ENCODE measurements around the gene RAVER1.

The RAVER1 gene

DNA sequence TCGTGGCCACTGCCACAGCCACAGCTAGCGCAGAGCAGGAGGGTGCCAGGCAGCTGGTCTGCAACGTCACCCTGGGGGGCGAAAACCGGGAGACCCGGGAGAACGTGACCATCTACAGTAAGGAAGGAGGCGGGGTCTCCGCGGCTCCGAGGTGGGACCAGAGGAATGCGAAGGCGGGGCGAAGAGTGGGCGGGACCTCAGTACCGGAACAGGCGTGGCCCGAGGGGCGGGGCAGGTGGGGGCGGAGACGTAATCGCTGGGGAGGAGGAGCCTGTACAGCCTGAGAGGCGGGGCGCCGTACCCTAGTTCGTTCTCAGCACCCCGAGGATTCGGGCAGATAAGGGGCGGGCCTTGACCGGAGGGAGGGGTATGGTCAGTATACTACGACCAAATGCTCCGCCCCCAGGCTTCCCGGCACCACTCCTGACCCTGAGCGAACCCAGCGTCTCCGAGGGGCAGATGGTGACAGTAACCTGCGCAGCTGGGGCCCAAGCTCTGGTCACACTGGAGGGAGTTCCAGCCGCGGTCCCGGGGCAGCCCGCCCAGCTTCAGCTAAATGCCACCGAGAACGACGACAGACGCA lies 41.0 kb downstream of the RAVER1 start:
- Histone ChIP-seq H3K9me3 (ENCODE audit: insufficient read depth, low read length, severe bottlenecking) (no peaks in the 10 kb centered on the region), H3K27ac (ENCODE audit: low read length) (no peak overlapping the region), H3K9ac (ENCODE audit: low read depth, low read length) (no peak overlapping the region), H3K36me3 (ENCODE audit: insufficient read depth, low read length) (no peaks in the 10 kb centered on the region), H3K4me2 (ENCODE audit: insufficient read depth, low read length) (no peak overlapping the region), H4K20me1 (ENCODE audit: insufficient read depth, low read length) (no peaks in the 10 kb centered on the region), H3K79me2 (ENCODE audit: insufficient read depth, low read length) (no peaks in the 10 kb centered on the region), H2AFZ (ENCODE audit: low read depth, low read length) (no peak overlapping the region), H3K4me1 (ENCODE audit: insufficient read depth, low read length) (peaks cover 3% of the 10 kb centered on the region), H3K27me3 (ENCODE audit: insufficient read depth, low read length, poor library complexity) (no peaks in the 10 kb centered on the region), H3K4me3 (ENCODE audit: low read depth in 1 of 2, low read length in 2 of 2) (no peak overlapping the region)
- ATAC-seq (ENCODE audit: insufficient read depth, low read depth) (no peak), DNase-seq (no peak)
- TF ChIP-seq EZH2 (IDR thresholded peaks at IDR 0.05; ENCODE audit: borderline replicate concordance, low read depth, low read length, severe bottlenecking), result no peak

DNA sequence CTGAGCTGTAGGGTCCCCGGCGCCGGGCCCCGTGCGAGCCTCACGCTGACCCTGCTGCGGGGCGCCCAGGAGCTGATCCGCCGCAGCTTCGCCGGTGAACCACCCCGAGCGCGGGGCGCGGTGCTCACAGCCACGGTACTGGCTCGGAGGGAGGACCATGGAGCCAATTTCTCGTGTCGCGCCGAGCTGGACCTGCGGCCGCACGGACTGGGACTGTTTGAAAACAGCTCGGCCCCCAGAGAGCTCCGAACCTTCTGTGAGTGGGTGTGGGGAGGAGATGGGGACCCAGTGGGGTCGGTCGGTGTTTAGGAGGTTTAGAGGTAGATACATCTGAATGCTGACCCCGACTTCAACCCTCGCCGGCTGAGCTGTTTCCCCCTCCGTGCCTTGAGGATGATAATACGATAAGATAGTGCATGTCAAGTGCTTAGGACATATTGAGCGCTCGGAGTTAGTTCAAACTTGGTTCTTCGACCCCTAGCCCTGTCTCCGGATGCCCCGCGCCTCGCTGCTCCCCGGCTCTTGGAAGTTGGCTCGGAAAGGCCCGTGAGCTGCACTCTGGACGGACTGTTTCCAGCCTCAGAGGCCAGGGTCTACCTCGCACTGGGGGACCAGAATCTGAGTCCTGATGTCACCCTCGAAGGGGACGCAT lies 41.6 kb downstream of the RAVER1 start:
- H2AFZ ChIP-seq (ENCODE audit: low read depth, low read length), result no peak overlapping the region
- H3K9me3 ChIP-seq (ENCODE audit: insufficient read depth, low read length, severe bottlenecking), result no peaks in the 10 kb centered on the region
- peaks cover 10% of the 10 kb centered on the region for H3K4me1 ChIP-seq (ENCODE audit: insufficient read depth, low read length)
- H3K4me3 ChIP-seq (ENCODE audit: low read depth in 1 of 2, low read length in 2 of 2), result no peak overlapping the region
- no peak overlapping the region for H3K4me2 ChIP-seq (ENCODE audit: insufficient read depth, low read length)
- no peak overlapping the region for H3K27ac ChIP-seq (ENCODE audit: low read length)
- no peak for DNase-seq
- ATAC-seq (ENCODE audit: insufficient read depth, low read depth), result no peak
- H4K20me1 ChIP-seq (ENCODE audit: insufficient read depth, low read length), result no peaks in the 10 kb centered on the region
- no peaks in the 10 kb centered on the region for H3K79me2 ChIP-seq (ENCODE audit: insufficient read depth, low read length)
- no peak overlapping the region for H3K9ac ChIP-seq (ENCODE audit: low read depth, low read length)
- H3K27me3 ChIP-seq (ENCODE audit: insufficient read depth, low read length, poor library complexity), result no peaks in the 10 kb centered on the region
- H3K36me3 ChIP-seq (ENCODE audit: insufficient read depth, low read length), result no peaks in the 10 kb centered on the region
- TF ChIP-seq EZH2 (IDR thresholded peaks at IDR 0.05; ENCODE audit: borderline replicate concordance, low read depth, low read length, severe bottlenecking), result no peak
- TF ChIP-seq, protein P1, sequence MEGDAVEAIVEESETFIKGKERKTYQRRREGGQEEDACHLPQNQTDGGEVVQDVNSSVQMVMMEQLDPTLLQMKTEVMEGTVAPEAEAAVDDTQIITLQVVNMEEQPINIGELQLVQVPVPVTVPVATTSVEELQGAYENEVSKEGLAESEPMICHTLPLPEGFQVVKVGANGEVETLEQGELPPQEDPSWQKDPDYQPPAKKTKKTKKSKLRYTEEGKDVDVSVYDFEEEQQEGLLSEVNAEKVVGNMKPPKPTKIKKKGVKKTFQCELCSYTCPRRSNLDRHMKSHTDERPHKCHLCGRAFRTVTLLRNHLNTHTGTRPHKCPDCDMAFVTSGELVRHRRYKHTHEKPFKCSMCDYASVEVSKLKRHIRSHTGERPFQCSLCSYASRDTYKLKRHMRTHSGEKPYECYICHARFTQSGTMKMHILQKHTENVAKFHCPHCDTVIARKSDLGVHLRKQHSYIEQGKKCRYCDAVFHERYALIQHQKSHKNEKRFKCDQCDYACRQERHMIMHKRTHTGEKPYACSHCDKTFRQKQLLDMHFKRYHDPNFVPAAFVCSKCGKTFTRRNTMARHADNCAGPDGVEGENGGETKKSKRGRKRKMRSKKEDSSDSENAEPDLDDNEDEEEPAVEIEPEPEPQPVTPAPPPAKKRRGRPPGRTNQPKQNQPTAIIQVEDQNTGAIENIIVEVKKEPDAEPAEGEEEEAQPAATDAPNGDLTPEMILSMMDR (IDR thresholded peaks at IDR 0.05; ENCODE audit: borderline replicate concordance, extremely low read depth, low read length, poor library complexity, severe bottlenecking), result no peak

DNA sequence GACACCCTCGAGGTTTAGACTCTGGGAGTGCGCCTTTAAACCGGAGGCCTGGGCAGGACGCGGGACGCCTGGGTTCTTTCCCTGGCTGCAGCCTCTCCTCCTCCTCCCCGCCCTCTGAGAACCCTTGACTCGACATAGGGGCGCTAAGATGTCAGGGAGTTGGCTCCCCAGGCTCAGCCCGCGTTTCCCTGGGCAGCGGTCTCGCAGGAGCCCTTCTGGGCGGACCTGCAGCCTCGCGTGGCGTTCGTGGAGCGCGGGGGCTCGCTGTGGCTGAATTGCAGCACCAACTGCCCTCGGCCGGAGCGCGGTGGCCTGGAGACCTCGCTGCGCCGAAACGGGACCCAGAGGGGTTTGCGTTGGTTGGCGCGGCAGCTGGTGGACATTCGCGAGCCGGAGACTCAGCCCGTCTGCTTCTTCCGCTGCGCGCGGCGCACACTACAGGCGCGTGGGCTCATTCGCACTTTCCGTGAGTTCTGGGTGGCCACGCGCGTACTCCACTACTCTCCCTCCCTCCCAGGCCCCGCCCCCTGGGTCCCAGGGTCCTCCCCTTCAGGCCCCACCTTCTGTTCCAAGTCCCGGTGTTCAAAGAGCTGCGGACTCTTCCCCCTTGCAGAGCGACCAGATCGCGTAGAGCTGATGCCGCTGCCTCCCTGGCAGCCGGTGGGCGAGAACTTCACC lies 42.3 kb downstream of the RAVER1 start:
- Histone ChIP-seq H3K27me3 (ENCODE audit: insufficient read depth, low read length, poor library complexity) (no peaks in the 10 kb centered on the region), H4K20me1 (ENCODE audit: insufficient read depth, low read length) (no peaks in the 10 kb centered on the region), H3K4me3 (ENCODE audit: low read depth in 1 of 2, low read length in 2 of 2) (no peak overlapping the region), H2AFZ (ENCODE audit: low read depth, low read length) (no peak overlapping the region), H3K4me2 (ENCODE audit: insufficient read depth, low read length) (no peak overlapping the region), H3K79me2 (ENCODE audit: insufficient read depth, low read length) (no peaks in the 10 kb centered on the region), H3K27ac (ENCODE audit: low read length) (no peak overlapping the region), H3K9me3 (ENCODE audit: insufficient read depth, low read length, severe bottlenecking) (no peaks in the 10 kb centered on the region), H3K9ac (ENCODE audit: low read depth, low read length) (no peak overlapping the region), H3K36me3 (ENCODE audit: insufficient read depth, low read length) (no peaks in the 10 kb centered on the region), H3K4me1 (ENCODE audit: insufficient read depth, low read length) (peaks cover 16% of the 10 kb centered on the region)
- TF ChIP-seq EZH2 (IDR thresholded peaks at IDR 0.05; ENCODE audit: borderline replicate concordance, low read depth, low read length, severe bottlenecking), result no peak
- TF ChIP-seq, protein P1 (IDR thresholded peaks at IDR 0.05; ENCODE audit: borderline replicate concordance, extremely low read depth, low read length, poor library complexity, severe bottlenecking), result no peak
- ATAC-seq (ENCODE audit: insufficient read depth, low read depth) (no peak), DNase-seq (no peak)

DNA sequence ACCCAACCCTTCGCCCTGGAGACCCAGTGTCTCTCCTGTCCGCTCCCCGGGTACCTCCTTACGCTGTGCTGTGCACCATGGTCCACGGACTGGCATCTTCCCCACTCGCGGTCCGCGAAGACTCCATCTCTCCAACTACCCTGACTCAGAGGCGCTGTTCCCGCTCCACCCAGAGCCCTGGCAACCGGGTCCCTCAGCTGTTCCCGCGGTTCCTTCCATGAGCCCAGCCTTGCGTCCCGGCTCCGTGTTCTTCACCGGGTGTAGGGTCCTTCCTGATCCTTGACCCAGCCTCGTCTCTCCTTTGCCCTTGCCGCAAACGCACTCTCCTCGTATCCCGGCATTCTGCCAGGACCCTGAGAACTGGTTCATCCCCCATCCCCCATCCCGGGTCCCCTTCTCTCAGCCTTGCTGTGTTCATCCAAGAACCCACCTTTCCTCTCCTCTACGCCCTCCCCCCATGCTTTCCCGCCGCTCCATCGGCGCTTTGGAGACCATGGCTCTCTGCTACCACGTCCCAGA lies 42.9 kb downstream of the RAVER1 start:
- no peaks in the 10 kb centered on the region for H4K20me1 ChIP-seq (ENCODE audit: insufficient read depth, low read length)
- no peak overlapping the region for H2AFZ ChIP-seq (ENCODE audit: low read depth, low read length)
- H3K4me3 ChIP-seq (ENCODE audit: low read depth in 1 of 2, low read length in 2 of 2), result no peak overlapping the region

More for the DNA sequence above, 42.9 kb downstream of the RAVER1 start:
- no peak overlapping the region for H3K4me2 ChIP-seq (ENCODE audit: insufficient read depth, low read length)
- no peaks in the 10 kb centered on the region for H3K79me2 ChIP-seq (ENCODE audit: insufficient read depth, low read length)
- no peak for ATAC-seq (ENCODE audit: insufficient read depth, low read depth)
- no peak overlapping the region for H3K27ac ChIP-seq (ENCODE audit: low read length)
- DNase-seq, result no peak
- no peak overlapping the region for H3K9ac ChIP-seq (ENCODE audit: low read depth, low read length)
- H3K9me3 ChIP-seq (ENCODE audit: insufficient read depth, low read length, severe bottlenecking), result no peaks in the 10 kb centered on the region
- no peaks in the 10 kb centered on the region for H3K27me3 ChIP-seq (ENCODE audit: insufficient read depth, low read length, poor library complexity)
- TF ChIP-seq EZH2 (IDR thresholded peaks at IDR 0.05; ENCODE audit: borderline replicate concordance, low read depth, low read length, severe bottlenecking), result no peak
- TF ChIP-seq, protein P1 (IDR thresholded peaks at IDR 0.05; ENCODE audit: borderline replicate concordance, extremely low read depth, low read length, poor library complexity, severe bottlenecking), result no peak
- H3K4me1 ChIP-seq (ENCODE audit: insufficient read depth, low read length), result peaks cover 22% of the 10 kb centered on the region
- H3K36me3 ChIP-seq (ENCODE audit: insufficient read depth, low read length), result peaks cover 1% of the 10 kb centered on the region; the same call in 1 of the 2 replicates
